Left forelimb (tissue), 1 donor: ENCODE measurements around the gene G2E3.
A peak's percentile ranks its signal among the peaks of the same experiment; 100 is the strongest.
"Not testable (repeated sequence)": the region's sequence is repeated elsewhere in the genome, so short reads cannot be mapped to it uniquely, and the experiment has no call there.

Source experiments
- DNase-seq: peaks from one replicate; pipeline ENCODE4 v3.0.0-alpha.2; 2018; ENCODE audit warnings: low spot score

The G2E3 gene

DNA sequence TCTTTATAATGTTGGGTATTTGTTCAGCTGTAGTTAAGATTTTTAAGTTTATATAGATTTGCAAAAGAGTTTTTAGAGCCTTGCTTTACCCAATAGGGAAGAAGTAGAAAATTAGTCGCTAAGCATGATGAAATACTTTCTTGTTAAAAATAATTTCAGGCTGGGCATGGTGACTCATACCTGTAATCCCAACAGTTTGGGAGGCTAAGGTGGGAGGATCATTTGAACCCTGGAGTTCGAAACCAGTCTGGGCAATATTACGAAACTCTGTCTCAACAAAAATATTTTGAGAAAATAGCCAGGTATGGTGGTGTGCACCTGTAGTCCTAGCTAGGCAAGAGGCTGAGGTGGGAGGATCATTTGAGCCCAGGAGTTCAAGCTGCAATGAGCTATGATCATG is 44.4 kb downstream of the G2E3 start:
- DNase-seq: no peak

DNA sequence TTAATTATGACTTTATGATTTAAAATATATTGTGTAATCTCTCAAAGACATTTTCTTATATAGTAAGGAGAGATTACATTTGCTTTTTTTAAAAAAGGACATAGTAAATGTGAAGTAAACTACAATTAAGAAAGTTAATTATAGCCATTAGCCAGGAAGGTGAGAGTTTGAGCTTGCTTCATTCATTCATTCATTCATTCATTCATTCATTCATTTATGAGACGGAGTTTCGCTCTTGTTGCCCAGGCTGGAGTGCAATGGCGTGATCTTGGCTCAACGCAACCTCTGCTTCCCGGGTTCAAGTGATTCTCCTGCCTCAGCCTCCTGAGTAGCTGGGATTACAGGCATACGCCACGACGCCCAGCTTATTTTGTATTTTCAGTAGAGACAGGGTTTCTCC is 45.7 kb downstream of the G2E3 start:
- DNase-seq: not testable (repeated sequence)

DNA sequence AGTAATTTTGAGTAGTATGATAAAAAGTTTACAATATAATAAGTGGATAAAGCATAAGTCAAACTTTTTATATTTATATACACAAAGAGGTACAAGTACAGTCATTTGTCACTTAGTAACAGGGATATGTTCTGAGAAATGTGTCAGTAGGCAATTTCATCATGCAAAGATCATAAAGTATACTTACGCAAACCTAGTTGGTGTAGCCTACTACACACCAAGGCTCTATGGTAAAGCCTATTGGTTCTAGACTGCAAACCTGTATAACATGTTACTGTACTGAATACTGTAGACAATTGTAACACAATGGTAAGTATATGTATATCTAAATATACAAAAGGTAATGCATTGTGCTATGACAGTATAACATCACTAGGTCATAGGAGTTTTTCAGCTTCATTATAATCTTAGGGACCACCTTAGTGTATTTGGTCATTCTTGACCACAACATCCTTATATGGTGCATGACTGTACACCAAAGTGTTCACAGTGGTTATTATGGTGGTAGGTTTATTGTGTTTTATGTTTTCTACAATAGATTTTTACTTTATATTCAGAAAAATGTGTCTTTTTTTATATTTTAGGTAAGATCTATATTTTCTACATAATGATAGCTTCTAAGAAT is 48.3 kb downstream of the G2E3 start:
- no peak for DNase-seq

DNA sequence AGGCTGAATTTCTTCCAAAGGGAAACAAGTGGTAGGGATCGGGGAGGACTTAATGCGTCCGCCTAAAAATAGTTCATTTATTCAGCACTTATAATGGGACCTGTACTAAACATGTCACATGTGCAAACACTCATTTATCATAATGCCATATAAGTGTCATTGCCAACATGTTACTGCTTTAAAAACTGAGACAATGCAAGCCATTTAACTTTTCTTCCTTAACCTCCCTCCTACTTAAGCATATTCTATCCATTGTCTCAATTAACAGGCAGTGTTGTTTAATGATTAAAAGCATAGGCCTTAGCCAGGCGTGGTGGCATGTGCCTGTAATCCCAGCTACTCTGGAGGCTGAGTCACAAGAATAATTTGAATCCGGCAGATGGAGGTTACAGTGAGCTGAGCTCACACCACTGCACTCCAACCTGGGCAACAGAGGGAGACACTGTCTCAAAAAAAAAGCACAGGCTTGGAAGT is 49.6 kb downstream of the G2E3 start:
- DNase-seq: no peak

DNA sequence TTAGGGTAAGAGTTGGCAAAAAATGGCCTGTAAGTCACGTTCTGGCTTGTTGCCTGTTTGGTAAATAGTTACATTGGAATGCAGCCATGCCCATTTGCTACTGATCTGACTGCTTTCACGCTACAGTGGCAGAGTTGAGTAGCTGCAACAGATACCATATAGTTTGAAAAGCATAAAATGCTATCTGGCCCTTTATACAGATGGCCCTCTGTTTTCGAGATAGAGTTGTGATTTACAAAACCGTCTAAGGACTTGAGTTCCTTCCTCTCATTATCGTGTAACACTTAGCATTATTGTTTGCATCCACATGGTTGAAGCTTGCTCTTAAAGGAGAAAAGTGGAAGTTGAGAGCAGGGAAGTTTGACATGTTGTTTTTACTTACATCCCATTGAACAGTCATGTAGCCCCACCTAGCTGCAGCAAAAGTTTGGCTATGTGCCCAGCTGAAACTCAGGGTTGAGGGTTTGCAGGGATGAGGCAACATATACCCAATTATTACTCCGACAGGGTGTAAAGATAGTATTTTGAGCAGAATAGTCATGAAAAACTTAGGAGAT is 51.9 kb downstream of the G2E3 start:
- DNase-seq: peak; percentile 65

DNA sequence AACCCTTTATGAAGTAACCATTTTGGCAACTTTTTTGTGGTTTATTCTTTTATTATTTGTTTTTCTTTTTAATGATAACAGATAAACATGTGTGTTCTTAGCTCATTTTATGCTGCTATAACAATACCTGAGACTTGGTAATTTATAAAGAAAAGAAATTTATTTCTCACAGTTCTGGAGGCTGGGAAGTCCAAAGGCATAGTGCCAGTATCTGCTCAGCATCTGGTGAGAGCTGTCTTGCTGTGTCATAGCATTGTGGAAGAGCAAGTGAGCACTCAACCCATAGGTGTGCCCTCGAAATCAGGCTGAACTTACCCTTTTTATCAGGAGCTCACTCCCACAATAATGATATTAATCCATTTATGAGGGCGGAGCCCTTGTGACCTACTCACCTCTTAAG is 55.2 kb downstream of the G2E3 start:
- no peak for DNase-seq

DNA sequence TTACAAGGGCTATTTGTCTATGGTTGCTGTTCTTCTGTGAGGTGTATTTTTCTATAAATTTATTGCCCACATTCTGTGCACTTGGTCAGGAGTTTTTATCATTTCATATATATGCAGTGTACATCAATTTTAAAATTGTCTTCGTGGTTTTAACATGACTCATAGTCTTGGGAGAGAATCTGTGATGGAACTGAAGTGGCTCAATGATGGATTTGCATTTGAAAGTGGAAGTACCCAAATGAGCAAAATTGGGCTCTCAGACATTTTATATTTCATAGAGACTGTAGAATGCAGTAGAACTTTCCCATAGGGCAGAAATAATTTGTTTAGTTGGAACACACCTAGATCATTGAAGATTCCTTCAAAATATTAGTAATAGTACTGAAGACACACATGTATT is 61.2 kb downstream of the G2E3 start:
- no peak for DNase-seq

DNA sequence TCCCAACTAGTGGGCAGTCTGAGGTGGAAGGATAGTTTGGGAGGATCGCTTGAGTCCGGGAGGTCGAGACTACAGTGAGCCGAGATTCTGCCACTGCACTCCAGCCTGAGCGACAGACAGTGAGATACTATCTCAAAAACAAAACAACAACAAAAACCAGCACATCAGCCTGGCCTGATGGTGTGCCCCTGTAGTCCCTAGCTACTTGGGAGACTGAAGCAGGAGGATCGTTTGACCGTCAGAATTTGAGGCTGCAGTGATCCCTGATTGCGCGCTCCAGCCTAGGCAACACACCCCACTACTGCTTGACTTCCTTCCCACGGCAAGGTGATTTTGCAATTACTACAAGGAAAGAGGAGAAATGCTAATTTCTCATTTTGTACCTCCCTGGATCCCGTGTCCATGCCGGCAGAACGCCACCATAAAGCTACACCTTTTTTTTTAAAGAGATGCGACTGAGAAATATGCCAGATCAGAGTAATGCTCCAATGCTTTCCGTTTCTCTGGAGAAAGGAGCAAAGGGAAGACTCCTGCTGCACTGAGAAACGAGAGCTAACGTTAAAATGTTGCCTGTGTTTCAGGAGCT is 62.5 kb downstream of the G2E3 start:
- no peak for DNase-seq

DNA sequence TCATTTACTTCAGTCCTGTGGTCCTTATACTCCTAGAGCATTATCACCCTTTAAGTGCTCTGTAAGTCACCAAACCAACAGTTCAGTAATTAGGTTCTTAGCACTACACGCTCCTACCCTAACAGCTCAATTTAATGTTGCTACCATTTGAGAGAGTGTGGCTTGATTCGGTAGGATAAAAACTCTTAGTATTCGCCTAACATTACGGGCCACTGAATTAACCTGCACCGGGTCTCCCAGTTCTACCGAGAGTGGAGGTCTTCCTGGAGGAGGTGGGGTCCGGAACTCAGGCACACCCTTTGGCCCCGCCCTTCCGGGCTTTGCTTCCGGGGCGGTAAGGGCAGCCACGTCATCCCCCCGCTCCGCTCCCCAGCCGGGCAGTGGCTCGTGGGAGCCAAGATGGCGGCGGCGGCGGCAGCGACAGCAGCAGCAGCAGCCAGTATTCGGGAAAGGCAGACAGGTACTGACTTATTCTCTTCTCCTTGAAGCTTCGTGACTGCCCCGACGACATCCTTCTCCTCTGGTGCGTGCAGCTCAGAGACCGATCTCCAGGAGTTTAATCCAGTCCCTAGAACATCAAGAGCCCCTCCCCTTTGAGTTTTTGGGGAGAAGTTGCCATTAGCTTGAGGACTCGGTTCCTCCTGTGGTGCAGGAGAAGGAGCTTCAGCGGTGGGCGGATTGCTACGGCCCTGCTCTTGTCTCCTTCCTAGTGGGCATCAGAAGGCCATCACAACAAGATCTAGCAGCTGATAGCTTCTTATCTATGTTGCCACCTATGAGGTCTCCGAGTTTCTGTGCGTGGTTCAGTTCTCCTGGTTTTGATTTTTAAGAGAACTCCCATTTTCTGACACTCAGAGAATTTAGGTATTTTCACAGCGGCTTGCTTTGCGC is 63.2 kb downstream of the G2E3 start, which contains the start of gene SCFD1:
TSS of gene SCFD1 (plus strand) at position 380 of the 891 bp plus-strand sequence. CDS start at position 400, 20 bp downstream.
- DNase-seq: peak; percentile 95

DNA sequence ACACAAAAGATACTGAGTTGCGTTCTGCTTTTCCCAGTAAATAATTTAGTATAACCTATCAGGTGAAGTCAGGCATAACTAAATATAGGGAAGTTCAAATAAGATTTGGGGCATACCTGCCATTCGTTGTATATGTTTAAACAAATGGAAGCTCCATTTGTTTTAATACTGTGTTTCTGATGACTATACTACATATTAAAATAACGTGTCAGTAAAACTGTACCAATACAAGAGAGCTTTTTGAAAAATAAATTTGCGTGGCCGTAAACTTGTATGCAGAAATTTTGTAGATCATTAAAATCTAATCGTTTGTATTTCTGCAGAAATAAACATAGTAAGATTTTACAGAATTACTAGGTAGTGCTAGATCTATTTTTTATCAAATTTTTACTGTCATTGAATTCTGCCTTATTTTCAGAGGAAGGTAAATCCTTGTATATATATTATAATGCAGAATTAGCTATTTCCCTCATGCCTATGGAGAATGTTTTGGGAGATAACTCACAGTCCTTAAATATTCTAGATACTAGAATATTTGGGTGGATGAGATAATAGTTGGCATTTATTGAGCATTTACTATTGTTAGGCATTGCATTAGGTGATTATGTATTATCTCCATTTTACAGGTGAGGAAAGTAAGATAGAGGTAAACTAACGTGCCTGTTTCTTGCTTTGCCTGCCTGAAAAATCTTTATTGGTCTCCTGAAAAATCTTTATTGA is 64.6 kb downstream of the G2E3 start:
- no peak for DNase-seq

DNA sequence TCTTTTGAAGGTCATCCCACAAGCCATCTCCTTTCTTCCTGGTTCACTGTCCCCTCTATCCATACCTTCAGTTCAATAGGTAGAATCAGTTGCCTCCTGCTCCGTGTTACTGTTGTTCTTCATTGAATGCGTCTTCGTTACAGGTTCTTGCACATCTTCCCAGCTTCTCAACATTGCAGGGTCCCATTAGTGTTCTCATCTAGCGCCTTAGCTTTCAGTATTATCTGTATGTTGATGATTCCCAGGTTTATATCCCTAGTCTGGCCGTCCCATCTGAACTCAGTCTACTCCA is 65.1 kb downstream of the G2E3 start:
- no peak for DNase-seq

DNA sequence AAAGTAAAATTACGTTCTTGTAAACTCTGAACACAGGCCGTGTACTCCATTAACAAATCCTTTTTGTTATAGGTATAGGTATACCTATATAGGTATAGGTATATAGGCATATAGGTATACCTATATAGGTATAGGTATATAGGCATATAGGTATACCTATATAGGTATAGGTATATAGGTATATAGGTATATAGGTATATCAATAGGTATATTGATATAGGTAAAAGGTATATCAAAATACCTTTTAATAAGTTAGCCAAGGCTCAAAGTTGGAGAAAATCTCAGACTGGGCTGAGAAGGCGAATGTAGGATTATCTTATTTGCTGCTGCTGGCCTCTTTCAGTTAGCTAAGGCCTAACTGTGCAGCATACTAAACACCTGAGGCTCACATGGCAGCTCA is 66.6 kb downstream of the G2E3 start:
- DNase-seq: no peak

DNA sequence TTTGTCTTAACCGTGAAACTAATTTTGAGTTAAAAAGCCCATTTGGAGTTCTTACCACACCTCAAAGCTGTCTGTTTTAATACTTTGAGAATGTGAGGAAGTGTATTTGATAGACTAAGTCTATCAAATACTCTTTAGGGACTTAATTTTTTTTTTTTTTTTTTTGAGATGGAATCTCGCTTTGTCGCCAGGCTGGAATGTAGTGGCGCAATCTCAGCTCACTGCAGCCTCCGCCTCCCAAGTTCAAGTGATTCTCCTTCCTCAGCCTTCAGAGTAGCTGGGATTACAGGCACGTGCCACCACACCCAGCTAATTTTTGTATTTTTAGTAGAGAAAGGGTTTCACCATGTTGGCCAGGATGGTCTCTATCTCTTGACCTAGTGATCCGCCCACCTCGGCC is 70.5 kb downstream of the G2E3 start:
- not testable (repeated sequence) for DNase-seq

DNA sequence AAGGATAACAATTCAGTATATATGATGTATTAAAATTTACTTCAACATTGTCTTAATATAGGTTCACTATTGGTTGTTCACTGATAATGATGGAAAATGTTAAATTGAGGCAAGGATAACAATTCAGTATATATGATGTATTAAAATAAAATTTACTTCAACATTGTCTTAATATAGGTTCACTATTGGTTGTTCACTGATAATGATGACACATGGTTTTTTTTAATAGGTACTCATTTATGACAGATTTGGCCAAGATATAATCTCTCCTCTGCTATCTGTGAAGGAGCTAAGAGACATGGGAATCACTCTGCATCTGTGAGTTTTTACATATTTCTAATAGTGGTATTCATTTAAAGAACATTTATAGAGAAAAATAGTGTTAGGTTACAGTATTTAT is 71.3 kb downstream of the G2E3 start:
- no peak for DNase-seq

DNA sequence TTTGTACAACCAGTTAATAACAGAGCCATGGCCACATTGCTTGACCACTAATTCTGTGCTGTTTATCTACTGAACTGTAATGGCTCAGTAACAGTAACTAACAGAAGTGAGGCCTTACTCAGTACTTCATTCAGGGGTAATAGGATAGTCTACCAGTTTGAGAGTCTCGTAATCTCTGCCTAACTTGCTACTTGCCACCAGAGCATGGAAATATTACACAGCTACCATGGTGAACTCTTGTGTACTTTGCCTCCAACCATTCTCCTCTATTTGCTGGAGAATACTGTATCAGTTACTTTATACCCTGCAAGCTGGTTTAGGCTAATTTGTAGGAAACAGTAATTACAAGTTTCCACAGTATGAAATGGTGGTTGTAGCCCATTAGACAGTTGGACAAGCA is 73.8 kb downstream of the G2E3 start:
- DNase-seq: no peak

DNA sequence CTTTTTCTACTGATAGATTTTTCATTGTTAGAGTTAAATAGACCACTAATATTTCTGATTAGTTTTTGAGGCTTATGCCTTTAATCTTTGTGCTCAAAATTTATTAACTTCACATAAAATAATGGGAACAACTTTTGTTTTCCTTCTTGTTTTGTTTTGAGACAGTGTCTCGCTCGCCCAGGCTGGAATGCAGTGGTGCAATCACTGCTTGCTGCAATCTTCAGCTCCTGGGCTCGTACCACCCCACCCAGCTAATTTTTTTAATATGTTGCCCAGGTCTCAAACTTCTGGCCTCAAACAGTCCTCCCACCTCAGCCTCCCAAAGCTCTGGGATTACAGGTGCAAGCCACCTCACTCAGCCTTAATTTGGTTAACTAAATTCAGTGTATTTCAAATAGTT is 80.0 kb downstream of the G2E3 start:
- DNase-seq: no peak

DNA sequence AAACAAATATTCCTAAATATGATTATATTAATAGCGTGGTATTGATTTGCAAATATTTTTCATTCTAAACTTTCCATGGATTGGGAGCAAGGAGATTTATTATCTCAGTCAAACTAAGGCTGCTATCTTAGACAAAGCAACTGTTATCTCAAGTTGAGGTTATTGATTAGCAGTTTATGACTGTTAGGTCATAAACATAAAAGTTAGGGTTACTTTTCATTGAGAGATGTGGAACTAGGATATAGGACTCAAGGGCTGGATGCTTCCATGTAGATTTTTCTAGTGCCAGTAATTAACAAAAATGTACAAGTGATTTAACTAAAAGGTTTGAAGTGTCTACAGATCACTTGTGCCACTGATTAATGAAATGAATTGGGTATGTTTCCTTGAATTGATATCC is 82.2 kb downstream of the G2E3 start:
- no peak for DNase-seq

DNA sequence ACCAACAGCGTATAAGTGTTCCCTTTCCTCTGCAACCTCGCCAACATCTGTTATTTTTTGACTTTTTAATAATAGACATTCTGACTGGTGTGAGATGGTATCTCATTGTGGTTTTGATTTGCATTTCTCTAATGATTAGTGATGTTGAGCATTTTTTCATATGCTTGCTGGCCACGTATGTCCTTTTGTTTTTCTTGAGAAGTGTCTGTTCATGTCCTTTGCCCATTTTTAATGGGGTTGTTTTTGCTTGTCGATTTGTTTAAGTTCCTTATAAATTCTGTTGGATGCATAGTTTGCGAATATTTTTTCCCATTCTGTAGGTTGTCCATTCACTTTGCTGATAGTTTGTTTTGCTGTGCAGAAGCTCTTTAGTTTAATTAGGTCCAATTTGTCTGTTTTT is 85.5 kb downstream of the G2E3 start:
- DNase-seq: not testable (repeated sequence)

DNA sequence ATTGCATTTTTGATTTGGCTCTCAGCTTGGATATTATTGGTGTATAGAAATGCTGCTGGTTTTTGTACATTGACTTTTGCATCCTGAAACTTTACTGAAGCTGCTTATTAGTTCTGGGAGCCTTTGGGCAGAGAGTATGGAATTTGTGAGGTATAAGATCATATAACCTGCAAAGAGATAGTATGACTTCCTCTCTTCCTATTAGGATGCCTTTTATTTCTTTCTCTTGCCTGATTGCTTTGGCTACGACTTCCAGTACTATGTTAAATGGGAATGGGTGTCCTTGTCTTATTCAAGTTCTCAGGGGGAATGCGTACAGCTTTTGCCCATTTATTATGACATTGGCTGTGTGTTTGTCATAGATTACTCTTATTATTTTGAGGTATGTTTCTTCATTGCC is 86.6 kb downstream of the G2E3 start:
- no peak for DNase-seq

DNA sequence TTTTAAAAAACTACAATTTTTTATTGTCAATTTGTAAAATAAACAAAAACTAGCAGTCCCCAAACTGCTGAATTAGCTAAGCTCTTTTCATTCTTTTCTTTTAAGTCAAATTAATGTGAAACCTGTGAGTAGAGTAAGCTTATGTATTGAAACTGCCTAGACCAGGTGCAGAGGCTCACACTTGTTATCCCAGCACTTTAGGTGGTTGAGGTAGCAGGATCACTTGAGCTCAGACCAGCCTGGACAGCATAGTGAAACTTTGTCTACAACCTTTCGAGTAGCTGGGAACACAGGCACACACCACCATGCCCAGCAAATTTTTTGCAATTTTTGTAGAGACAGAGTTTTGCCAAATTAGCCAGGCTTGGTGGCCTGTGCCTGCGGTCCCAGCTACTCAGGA is 89.5 kb downstream of the G2E3 start:
- DNase-seq: no peak

DNA sequence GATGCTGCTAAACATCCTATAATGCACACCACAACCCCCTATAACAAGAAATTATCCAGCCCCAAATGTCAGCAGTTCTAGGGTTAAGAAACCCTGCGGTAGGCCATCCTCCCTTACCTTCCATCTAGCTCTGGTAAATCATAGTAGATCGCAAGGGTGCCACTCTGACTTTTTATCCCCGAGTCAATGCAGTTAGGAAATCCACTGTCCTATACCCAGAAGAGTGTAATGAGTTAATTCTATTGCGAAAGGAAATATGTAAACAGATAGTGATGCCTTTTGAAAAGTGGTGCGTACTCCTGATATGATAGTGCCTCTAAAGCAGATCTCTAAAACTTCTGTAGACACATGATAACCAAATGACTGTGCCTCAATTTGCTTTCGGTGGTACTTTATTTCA is 93.0 kb downstream of the G2E3 start:
- no peak for DNase-seq

DNA sequence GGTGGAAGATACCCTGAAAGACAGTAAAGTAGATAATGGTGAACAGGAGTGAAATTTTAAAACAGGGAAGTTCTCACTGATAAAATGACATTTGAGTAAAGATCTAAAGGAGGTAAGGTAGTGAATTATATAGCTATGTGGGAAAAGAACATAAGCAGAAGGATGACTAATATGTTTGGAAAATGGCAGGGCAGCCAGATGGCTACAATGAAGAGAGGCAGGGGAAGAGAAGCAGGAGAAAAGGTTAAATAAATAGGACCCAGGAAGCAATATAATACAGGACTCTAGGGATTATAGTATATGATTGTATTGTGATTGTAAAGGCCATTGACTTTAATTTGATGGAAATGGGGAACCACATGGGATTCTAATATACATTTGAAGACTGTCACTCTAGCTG is 96.2 kb downstream of the G2E3 start:
- DNase-seq: no peak
